ENCODE results near the gene PLEKHM1.

PLEKHM1 gene

GRCh38 chr17:45440161-45440778, 50.3 kb downstream of the PLEKHM1 start:
- no peak for DNase-seq

- DNase-seq, result no peak
Measured at GRCh38 chr17:45438931-45439610, 51.5 kb downstream of the PLEKHM1 start.

- DNase-seq, result no peak
Measured at GRCh38 chr17:45437465-45438283, 52.8 kb downstream of the PLEKHM1 start.

GRCh38 chr17:45436625-45437464, 53.7 kb downstream of the PLEKHM1 start:
- DNase-seq, result no peak

DNA sequence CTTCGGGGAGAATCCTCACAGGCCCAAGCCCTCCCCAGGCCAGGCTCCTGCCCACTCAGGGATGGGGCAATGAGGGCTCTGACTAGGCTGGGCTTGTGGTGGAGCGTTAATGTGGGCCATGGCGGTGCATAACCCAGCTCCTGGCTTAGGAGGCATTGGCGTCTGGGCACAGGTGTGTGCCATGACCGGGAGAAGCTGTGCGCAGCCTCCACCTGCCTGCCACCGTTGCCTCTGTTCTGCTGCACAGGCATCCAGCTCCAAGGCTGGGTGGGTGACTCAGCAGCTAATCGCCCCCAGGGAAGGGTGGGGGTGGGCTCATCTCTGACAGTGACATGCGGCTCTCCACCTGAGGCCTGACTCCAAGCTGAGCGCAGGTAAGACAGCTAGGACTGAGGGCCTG, 54.4 kb downstream of the PLEKHM1 start:
- no peak for DNase-seq

GRCh38 chr17:45435481-45435880, 55.0 kb downstream of the PLEKHM1 start:
- no peak for DNase-seq

DNA sequence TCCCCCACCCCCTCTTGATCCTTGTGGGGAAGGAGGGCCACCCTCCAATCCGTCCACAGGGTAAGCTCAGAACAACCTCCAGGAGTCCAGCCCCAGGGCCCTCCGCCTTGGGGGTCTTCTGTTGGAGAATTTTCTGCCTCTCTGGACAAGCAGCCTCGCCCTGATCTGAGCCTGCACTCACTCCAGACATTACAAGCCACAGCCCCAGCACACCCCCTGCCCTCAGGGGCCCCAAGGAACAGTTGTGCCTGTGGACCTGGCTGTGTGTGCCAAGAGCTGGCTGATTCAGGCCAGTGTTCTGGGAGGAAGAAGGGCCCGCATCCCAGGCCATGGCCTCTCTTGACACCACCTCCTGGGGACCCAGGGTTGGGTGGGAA, 57.4 kb downstream of the PLEKHM1 start:
- peak; percentile 13 for DNase-seq

DNA sequence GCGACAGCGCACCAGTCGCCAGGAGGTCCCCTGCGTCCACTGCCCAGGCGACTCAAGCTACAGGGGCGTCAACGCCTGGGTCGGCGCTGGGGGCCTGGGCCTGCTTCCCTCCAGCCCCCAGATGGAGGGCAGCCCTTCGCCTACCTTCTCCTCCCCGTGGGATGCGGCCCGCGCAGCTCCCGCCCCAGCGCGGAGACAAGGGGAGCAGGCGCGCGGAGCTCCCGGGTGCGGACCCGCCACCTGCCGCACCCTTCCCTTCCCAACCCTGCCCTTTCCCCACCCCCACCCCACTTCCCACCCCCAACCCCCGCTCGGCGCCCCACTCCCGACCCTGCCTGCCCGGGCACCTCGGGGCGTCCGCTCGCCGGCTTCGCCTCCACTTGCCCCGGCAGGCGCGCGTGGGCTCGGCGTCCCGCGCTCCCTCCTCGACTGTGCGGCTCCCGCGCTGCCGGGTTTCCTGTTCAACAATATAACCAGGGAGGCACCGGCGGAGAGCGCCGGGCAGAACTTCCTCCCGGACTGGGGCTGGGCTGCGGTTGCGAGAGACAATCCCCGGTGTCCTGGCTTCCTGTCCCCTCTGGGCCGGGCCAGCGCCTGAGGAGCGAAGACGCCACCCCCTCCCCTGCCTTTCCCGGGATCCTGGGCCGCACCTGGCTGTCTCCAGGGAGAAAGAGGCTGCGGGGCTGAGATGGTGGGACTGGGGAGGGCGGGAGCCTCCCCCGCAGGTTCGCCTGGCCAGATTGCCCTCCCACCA, 57.9 kb downstream of the PLEKHM1 start, which contains the start of gene ARHGAP27:
TSS of gene ARHGAP27 (minus strand) at position 466 of the 754 bp plus-strand sequence. CDS start 2,591 bp downstream, outside the sequence.
- peak; percentile 63 for DNase-seq

GRCh38 chr17:45431531-45432404, 58.8 kb downstream of the PLEKHM1 start:
- DNase-seq, result peak; percentile 84

DNA sequence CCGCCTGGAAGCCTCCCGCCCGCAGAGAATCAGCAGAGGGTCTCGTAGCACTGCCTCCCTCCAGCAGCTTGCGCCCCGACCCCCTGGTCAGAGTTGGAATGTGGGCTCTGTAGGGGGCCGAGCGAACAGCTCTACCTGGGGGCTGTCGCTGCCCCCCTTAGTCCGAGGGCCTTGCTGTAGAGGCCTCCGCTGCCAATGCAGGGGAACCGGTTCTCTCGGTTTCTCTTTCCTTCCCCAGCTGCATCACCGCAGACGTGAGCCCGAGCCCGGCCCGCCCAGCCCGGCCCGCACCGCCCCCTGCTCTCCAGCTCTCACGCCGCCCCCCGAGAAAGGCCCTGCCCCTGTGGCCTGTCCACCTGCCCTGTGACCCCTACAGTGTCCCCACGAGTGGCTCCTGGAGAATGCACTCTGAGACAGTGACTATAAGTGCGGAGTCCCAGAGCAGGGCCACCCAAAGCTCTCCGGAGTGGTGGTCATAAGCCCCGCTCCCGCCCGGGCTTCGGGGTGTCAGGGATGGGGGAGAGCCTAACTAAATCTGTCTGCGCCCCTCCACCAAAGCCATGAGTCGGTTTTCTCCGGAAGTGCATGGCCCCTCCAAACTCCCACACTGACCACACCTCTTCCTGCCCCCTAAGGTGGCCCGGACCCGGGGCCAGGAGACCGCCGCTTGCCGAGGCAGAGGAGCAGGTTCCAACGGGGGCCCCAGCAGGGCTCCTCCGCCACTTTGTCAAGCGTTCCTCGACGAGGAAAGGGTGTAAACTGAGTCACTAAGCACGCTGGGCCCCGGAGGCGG, 59.6 kb downstream of the PLEKHM1 start:
- DNase-seq, result peak; percentile 79

DNA sequence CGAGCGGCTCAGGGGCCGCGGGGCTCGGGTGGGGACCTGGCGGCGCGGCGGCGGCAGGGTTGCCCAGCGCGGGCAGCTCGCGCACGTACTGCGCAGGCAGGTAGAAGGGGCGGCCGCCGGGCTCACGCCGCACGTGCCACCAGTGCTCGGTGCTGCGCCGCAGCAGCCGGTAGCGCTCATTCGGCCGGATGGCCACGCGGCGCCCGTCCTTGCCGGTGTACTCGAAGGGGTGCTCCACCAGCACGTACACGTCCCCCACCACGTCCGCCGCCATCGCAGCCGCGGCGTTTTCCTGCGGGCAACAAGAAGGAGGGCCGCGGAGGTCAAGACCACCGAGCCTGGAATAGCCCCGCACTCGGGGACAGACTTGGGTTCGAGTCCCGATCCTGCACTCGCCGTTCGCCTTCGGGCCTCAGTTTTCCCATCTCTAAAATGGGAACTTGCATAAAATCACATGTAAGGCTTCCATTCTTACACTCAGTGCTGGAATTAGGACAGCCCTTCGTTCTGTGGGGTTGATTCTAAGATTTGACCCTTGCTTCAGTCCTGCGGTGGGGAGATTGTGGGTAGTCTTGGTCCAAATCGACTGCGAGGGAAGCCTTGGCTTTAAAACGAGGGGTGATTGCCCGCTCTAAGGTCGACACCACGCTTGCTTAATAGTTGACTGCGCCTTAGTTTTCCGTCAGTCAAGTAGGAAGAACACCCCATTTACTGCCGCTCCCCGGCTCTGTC, 60.3 kb downstream of the PLEKHM1 start:
- DNase-seq, result no peak

GRCh38 chr17:45429339-45430005, 61.0 kb downstream of the PLEKHM1 start:
- DNase-seq, result no peak

DNA sequence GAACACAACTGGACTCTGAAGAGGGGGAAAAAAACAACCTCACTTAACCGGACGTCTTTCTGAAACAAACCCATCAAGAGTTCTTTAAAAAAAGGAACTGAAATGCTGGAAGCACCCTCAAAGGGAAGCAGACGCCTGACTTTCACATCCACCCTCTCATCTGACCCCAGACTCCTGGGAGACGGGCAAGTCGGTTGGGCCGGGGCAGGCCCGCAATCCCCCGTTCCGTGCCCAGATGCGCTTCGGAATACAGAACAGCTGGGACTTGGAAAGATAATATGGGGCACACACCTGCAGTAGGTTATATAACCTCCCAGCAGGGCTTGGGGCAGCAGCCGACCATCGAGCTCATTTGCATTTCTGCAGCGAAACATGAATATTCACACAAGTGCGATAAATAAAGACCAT, 61.6 kb downstream of the PLEKHM1 start:
- DNase-seq, result peak; percentile 84

DNA sequence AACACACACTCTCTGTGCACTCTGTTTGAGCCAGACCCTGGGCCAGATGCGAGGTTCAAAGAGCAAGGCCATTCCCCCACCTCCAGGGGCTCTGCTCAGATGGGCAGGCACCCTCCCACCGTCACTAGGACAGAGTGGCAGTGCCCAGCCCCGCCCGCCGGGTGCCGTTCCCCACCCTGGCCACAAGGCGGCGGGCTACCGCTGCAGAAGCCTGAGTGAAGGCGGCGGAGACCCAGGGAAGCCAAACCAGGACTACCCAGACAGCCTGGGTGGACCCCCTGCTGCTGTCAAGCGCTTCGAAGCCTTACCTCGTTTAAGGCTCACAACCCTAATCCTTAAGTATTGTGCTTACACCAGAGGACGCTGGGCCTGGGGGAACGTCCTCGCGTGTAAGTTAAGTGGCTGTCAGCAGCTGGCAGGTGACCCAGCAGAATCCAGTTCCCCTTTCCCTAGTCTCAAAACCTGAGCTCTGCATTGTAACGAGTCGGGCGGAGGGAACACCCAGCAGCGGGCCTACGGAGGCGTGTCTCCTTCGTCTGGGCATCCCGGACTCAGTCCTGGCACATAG, 62.4 kb downstream of the PLEKHM1 start:
- DNase-seq, result peak; percentile 68

DNA sequence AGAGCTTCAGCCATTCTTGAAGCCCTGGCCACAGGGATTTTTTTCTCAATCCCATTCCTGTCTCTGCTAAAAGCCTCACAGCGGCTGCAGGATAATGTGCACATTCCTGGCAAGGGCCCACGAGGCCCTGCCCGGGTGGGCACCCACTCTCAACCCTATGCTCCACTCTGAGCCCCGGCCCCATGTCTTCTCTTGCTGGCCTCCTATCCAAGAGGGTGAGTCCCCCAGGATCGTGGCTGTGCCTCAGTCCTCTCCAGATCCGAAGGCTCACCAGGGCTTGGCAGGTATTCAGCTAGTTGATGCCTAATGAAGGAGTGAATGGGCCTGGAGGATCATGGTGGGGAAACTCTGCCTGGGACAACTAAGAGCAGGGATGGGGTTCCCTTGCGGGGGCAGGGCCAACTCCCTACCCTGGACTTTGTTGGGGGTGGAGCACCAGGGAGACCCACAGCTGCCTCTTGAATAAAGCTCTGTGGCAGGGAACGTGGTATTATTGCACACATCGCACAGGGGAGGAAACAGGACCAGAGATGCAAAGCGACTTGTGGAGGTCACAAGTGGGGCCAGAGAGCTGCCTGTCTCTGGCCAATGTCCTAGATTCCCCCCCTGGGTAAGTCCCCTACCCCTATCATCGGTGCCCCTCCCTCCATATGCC, 63.2 kb downstream of the PLEKHM1 start:
- DNase-seq, result no peak

DNA sequence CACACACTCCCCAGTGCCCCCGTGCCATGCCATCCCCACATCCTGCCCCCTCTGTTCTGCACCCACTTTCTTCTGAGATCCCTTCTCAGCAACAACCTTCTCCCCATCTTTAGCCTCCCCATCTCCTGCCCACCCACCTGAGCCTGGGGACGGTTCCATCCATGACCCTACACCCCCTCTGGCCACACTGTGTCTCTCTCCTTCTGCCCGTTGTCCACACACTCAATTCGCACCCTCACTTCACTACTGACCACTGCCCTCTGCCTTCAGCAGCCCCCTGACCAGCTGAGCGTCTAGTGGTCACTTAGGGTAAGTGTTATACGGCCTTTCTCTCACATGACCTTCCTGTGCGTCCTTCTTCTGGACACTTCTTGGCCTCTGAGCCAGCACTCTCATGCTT, 64.0 kb downstream of the PLEKHM1 start:
- DNase-seq, result no peak

GRCh38 chr17:45425984-45426413, 64.5 kb downstream of the PLEKHM1 start:
- no peak for DNase-seq
